NCI-H748 (cell line): ENCODE measurements around the gene NCOA1.
"Not testable (repeated sequence)": the region's sequence is repeated elsewhere in the genome, so short reads cannot be mapped to it uniquely, and the experiment has no call there.

ENCODE experiments used
- DNase-seq: peaks from one replicate; lab custom pipeline; 2025; ENCODE audit not compliant: unreplicated experiment; lab: John Stamatoyannopoulos, UW

The NCOA1 gene

GRCh38 chr2:24771764-24772586 lies 280.9 kb downstream of the NCOA1 start:
- no peak for DNase-seq

- DNase-seq: no peak
Observed at GRCh38 chr2:24774373-24774772, 283.3 kb downstream of the NCOA1 start.

- no peak for DNase-seq
Observed at GRCh38 chr2:24779116-24779515, 288.1 kb downstream of the NCOA1 start.

GRCh38 chr2:24783641-24784040 lies 292.6 kb downstream of the NCOA1 start:
- no peak for DNase-seq

GRCh38 chr2:24785671-24786321 lies 294.7 kb downstream of the NCOA1 start:
- DNase-seq: peak; percentile 34

- no peak for DNase-seq
Observed at GRCh38 chr2:24787532-24787931, 296.5 kb downstream of the NCOA1 start.

GRCh38 chr2:24788816-24789215 lies 297.8 kb downstream of the NCOA1 start:
- DNase-seq: no peak

- DNase-seq: no peak
Observed at GRCh38 chr2:24791452-24791851, 300.4 kb downstream of the NCOA1 start.

- DNase-seq: no peak
Observed at GRCh38 chr2:24792542-24792873, 301.5 kb downstream of the NCOA1 start.

GRCh38 chr2:24792874-24793760 lies 302.1 kb downstream of the NCOA1 start, which contains the start of the genes CENPO and PTRHD1:
TSS of gene CENPO (plus strand) at chr2:24793425. CDS start at chr2:24793920, 495 bp downstream.
TSS of gene PTRHD1 (minus strand) at chr2:24793391. CDS start at chr2:24793377, 14 bp downstream.
- DNase-seq: peak; percentile 98

- peak; percentile 77 for DNase-seq
Observed at GRCh38 chr2:24793761-24794435, 302.8 kb downstream of the NCOA1 start.

- no peak for DNase-seq
Observed at GRCh38 chr2:24797644-24798043, 306.6 kb downstream of the NCOA1 start.

- DNase-seq: not testable (repeated sequence)
Observed at GRCh38 chr2:24800487-24800886, 309.4 kb downstream of the NCOA1 start.

- DNase-seq: not testable (repeated sequence)
Observed at GRCh38 chr2:24805811-24806660, 315.0 kb downstream of the NCOA1 start.

GRCh38 chr2:24806661-24807036 lies 315.6 kb downstream of the NCOA1 start:
- no peak for DNase-seq

GRCh38 chr2:24809316-24810007 lies 318.4 kb downstream of the NCOA1 start:
- DNase-seq: no peak

GRCh38 chr2:24813691-24814137 lies 322.7 kb downstream of the NCOA1 start:
- DNase-seq: no peak

GRCh38 chr2:24814516-24814915 lies 323.5 kb downstream of the NCOA1 start:
- DNase-seq: no peak

- no peak for DNase-seq
Observed at GRCh38 chr2:24815171-24815570, 324.1 kb downstream of the NCOA1 start.
